ENCODE data around the gene THSD1.

DNA sequence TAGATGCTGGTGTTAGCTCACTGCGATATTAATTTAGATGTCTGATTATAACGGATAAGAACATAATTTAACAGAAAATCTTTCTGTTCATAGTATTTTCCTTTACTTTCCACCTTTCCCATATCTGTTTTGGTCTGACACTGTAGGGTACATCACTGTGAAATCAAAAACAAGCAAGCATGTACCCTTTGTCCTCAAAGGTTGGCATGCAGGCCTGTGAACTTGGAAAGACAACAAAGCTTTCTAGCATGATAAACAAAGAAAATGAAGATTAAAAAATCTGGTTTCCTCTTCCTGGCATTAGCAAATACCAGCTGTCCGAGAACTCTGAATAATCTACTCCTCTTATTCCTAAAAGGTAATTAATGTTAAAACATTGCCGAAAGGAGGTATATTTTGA is 31.6 kb downstream of the THSD1 start:
- TF ChIP-seq POLR2AphosphoS5 (IDR thresholded peaks at IDR 0.05; ENCODE audit: low read depth, low read length) = no peak
- TF ChIP-seq SIN3A (IDR thresholded peaks at IDR 0.05; ENCODE audit: borderline replicate concordance, insufficient read depth, low read length) = no peak
- TF ChIP-seq, protein P1, sequence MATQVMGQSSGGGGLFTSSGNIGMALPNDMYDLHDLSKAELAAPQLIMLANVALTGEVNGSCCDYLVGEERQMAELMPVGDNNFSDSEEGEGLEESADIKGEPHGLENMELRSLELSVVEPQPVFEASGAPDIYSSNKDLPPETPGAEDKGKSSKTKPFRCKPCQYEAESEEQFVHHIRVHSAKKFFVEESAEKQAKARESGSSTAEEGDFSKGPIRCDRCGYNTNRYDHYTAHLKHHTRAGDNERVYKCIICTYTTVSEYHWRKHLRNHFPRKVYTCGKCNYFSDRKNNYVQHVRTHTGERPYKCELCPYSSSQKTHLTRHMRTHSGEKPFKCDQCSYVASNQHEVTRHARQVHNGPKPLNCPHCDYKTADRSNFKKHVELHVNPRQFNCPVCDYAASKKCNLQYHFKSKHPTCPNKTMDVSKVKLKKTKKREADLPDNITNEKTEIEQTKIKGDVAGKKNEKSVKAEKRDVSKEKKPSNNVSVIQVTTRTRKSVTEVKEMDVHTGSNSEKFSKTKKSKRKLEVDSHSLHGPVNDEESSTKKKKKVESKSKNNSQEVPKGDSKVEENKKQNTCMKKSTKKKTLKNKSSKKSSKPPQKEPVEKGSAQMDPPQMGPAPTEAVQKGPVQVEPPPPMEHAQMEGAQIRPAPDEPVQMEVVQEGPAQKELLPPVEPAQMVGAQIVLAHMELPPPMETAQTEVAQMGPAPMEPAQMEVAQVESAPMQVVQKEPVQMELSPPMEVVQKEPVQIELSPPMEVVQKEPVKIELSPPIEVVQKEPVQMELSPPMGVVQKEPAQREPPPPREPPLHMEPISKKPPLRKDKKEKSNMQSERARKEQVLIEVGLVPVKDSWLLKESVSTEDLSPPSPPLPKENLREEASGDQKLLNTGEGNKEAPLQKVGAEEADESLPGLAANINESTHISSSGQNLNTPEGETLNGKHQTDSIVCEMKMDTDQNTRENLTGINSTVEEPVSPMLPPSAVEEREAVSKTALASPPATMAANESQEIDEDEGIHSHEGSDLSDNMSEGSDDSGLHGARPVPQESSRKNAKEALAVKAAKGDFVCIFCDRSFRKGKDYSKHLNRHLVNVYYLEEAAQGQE (IDR thresholded peaks at IDR 0.05; ENCODE audit: insufficient read depth in 1 of 2, low read depth in 2 of 2, low read length in 2 of 2) = no peak

Data from PFSK-1 (cell line).